NCI-H510A (cell line): ENCODE results near the gene TMEM59L.
"Not testable (repeated sequence)": the region's sequence is repeated elsewhere in the genome, so short reads cannot be mapped to it uniquely, and the experiment has no call there.

Source experiments
- DNase-seq: peaks from one replicate; lab custom pipeline; 2025; lab: John Stamatoyannopoulos, UW

The TMEM59L gene

GRCh38 chr19:18612772-18613588, at the start of gene TMEM59L:
Gene TMEM59L (plus strand): TSS chr19:18612870. CDS start chr19:18612959, 89 bp downstream.
- no peak for DNase-seq

- DNase-seq, result no peak
Observed at GRCh38 chr19:18566953-18567352, 45.7 kb upstream of the TMEM59L start.

DNA sequence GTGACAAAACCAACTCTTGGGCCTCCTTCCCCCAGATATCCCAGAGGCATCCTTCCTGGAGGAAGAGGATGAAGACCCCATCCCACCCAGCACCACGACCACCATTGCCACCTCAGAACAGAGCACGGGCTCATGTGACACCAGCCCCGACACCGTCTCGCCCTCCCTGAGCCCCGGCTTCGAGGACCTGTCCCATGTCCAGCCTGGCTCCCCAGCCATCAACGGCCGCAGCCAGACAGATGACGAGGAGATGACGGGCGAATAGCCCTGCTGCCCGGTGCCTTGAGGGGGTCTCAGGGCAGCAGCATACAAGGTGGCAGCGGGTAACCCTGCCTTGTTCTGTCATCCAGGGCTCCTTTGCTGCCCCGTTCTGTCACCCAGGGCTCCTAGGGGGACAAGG, 44.3 kb upstream of the TMEM59L start:
- no peak for DNase-seq

DNA sequence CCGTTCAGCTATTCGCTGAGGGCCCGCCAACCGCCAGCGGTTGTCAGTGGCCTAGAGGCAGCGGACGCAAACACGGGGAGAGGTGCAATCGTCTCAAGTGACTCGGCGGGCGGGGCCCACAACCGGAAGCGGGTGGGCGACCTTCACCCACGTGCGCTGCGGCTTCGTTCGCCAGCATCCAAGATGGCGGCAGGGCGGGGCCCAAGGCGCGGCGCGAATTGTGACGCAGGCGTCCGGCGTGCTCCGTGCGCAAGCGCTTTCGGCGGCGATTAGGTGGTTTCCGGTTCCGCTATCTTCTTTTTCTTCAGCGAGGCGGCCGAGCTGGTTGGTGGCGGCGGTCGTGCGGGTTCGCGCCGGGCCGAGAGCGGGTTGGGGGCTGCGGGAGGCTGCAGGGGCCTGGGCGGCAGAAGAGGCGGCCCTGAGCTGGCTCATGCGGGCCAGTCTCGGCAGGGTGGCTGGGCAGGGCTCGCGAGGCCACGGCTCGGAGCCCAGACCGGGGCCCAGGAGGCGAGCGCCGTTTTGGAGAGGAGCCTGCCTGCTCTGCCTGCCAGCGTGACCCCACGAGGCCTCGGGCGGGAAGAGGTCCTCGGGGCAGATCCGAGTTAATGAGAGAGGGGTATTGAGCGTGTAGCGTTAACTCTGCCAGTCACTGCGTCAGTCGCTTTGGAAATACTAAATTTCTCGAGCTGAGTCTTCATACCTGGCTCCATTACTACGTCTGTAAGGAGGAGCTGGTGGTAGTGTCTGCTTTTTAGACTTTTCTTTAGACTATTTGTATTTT, 40.9 kb upstream of the TMEM59L start, which contains the start of gene UBA52:
Gene UBA52 (plus strand): TSS at position 294 of the 781 bp plus-strand sequence. CDS start 1,444 bp downstream, outside the sequence.
- DNase-seq, result peak; percentile 96

DNA sequence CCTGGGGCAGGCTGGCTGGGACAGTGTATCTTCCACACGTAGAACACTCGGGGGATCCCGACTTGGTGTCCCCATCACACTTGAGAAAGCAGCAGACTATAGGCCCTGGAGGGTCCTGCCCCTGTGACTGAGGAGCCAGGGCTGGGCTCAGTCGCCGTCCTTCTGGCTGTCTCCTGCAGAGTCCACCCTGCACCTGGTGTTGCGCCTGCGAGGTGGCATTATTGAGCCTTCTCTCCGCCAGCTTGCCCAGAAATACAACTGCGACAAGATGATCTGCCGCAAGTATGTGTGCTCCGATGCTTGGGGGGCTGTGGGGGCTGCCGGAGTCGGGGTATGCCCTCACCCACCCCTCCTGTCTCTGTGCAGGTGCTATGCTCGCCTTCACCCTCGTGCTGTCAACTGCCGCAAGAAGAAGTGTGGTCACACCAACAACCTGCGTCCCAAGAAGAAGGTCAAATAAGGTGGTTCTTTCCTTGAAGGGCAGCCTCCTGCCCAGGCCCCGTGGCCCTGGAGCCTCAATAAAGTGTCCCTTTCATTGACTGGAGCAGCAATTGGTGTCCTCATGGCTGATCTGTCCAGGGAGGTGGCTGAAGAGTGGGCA, 37.9 kb upstream of the TMEM59L start:
- no peak for DNase-seq

DNA sequence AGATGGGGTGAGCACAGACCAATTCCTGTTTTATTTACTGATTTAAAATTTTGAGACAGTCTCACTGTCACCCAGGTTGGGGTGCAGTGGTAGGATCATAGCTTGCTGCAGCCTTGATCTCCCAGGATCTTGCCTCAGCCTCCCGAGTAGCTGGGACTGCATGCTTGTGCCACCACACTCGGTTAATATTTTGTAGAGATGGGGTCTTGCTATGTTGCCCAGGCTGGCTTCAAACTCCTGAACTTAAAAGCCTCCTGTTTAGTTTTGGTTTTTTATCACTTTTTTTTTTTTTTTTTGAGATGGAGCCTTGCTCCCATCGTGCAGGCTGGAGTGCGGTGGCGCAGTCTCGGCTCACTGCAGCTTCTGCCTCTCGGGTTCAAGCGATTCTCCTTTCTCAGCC, 36.3 kb upstream of the TMEM59L start:
- DNase-seq, result no peak

DNA sequence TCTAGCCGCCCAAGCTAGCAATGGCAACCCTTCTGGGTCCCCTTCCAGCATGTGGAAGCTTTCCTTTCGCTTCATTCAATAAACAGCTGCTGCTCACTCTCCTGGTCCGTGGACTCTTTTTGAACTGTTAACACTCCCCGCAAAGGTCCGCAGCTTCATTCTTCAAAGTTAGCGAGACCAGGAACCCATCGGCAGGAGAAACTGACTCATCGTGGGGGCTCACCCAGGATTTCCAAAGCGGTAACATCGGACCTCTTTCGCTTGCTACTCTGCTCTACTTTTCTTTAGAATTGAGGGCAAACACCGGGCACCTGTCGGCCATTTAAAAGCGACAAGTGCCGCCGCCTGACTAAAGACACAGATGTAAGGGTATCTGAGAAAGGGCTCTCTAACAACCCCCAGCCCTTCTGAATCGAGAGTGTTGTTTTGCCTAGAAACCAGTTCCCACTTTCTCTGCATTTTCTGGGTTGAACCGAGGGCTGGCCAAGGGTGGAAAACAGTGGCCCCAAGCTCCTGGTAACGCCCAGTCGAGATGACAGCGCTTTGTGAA, 35.2 kb upstream of the TMEM59L start:
- DNase-seq, result no peak

GRCh38 chr19:18580311-18580710, 32.4 kb upstream of the TMEM59L start:
- no peak for DNase-seq

- no peak for DNase-seq
Observed at GRCh38 chr19:18586306-18586705, 26.4 kb upstream of the TMEM59L start.

GRCh38 chr19:18587561-18587960, 25.1 kb upstream of the TMEM59L start:
- no peak for DNase-seq

- no peak for DNase-seq
Observed at GRCh38 chr19:18587962-18588610, 24.6 kb upstream of the TMEM59L start.

DNA sequence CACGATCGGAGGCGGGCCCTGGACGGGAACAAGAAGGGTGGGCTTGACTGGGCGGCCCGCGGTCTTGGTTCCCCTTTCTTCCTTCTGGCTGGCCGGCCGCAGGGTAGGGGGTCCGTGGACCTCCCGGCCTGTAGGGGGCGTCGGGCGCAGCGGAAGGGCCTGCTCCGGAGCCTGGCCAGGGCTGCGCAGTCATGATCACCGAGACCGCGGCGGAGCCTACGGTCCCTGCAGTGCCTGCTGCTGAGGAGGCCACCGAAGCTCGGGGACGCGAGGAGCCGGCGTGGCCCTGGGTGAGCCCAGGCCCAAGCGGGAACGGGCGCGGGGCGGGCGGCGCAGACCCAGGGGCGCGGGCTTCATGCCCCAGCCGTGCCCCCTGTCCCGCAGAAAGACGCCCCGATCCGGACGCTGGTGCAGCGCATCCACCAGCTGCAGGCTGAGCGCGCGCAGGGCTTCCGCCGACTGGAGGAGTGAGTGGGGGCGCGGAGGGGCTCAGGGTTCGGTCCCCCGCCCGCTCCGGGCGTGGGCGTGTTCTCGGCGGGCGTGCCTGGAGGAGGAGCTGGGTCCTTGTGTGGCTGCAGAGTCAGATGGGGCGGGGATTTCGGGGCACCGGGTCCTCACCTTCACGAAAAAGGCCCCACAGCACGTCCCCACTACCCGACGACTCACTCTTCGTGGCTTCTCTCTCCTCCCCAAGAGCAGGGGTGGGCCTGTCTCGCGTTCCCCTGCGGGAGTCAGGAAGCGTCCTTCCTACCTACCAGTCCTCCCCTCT, 23.9 kb upstream of the TMEM59L start, which contains the start of gene REX1BD:
Gene REX1BD (plus strand): TSS at position 188 of the 769 bp plus-strand sequence. CDS start 4 bp downstream, at position 192.
- DNase-seq, result peak; percentile 72

- peak; percentile 77 for DNase-seq
Observed at GRCh38 chr19:18589380-18590272, 23.0 kb upstream of the TMEM59L start.

DNA sequence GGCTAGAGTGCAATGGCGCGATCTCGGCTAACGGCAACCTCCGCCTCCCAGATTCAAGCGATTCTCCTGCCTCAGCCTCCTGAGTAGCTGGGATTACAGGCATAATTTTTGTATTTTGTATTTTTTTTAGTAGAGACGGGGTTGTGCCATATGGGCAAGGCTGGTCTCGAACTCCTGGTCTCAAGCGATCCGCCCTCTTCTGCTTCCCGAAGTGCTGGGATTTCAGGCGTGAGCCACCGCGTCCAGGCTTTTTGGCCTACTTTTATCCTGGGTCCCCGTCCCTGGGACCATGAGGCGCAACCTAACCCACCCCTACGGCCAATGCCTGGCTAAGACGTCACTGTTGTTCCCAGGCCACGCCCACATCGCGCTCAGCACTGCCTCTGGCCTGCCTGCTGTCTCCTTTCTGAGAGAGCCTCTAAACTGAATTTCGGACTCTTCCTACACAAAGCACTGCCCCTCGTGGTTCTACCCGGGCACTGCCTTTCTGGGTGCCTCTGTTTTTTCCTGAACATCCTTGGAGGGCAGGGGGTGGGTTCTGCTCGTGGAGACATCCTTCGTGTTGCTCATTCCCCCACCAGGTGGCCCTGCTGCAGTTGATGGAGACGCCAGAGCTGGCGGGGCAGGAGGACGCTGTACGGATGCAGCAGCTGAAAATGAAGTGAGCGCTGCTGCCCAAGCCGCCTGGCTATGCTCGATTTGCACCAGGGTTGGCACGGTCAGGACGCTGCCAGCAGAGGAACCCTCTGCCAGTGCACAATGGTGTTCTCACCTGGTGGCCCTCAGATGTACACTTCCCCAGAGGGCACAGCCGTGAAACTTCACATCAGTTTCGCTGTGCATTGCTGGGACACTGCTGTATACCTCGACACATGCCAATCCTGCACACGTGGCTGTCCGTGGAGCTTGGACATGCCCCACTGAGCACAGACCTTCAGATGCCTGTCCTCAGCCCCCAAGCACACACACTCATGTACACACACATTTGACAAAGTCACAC, 22.1 kb upstream of the TMEM59L start:
- peak; percentile 96 for DNase-seq

DNA sequence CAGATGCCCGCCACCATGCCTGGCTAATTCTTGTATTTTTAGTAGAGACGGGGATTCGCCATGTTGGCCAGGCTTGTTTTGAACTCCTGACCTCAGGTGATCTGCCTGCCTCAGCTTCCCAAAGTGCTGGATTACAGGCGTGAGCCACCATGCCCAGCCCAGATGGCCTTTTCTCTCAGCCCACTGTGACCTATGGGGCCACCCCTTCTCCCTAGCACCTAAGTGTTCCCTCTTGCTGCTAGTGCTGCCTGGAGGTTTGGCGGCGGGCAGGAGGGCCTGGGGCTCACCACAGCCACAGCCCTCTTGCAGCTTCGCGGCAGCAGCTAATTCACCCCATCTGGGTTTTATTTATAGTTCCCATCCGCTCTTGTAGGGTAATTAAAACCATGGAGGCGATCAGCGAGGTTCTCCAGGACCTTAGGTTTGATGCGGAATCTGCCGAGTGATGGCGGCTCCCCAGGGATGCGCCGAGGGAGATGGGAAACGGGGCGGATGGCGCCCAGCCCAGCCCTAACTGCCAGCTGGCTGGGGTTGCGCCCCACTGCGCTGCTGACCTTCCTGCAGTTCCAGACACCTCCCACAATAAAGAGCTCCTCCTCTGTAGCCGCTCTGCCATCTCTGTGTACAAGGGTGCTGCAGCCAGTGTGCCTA, 20.8 kb upstream of the TMEM59L start:
- no peak for DNase-seq

GRCh38 chr19:18592732-18593131, 19.9 kb upstream of the TMEM59L start:
- DNase-seq, result not testable (repeated sequence)

GRCh38 chr19:18593367-18594095, 19.1 kb upstream of the TMEM59L start:
- DNase-seq, result no peak
